HG02798 (cell line): ENCODE measurements around the gene ABCC4.
A peak's percentile ranks its signal among the peaks of the same experiment; 100 is the strongest.

Source experiments
- ATAC-seq: cut with Tn5 transposase; IDR thresholded peaks from one replicate; pipeline ENCODE4 v1.9.1; 2021; ENCODE audit warnings: mild to moderate bottlenecking; ENCODE audit not compliant: unreplicated experiment, poor library complexity

The ABCC4 gene

GRCh38 chr13:95262837-95263384 is 38.3 kb downstream of the ABCC4 start:
- ATAC-seq = no peak

DNA sequence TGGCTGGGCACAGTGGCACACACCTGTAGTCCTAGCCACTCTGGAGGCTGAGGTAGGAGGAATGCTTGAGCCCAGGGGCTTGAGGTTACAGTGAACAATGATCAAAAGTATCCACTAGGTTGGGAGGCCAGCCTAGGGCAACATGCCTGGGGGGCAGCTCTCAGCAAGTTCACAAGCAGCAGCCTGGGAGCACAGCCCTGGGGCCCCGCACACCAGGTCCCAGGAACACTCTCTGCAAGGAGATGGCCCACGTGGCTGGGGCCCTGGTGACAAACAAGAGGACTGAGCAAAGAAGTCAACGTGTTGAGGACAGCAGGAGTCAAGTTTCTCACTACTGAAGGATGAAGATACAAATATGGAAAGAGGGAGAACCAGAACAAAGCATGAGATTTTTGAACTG is 39.3 kb downstream of the ABCC4 start:
- ATAC-seq = no peak

- peak; percentile 71 for ATAC-seq
Observed at GRCh38 chr13:95260031-95260525, 41.2 kb downstream of the ABCC4 start.

DNA sequence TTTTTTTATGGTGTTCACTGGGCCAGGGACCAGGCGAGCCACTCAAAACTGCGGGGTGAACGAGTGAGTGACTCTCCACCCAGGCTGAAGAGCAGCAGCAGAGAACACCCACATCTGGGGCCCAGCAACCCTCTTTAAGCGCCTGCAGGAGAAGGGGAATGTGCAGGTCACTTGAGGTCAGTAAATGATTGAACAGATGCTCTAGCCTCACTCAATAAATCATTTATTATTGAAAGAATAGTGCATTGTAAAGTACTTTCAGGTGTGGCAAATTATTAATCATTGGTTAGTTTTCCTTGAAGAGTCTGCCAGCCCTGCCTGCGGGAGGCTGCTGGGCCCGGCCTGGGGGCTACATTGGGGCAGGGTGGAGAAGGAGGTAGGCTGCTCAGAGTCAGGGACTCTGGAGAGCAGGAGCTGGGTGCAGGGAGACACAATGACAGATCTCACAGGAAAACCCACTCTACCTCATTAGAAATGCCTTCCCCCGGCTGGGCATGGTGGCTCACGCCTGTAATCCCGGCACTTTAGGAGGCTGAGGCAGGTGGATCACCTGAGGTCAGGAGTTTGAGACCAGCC is 42.5 kb downstream of the ABCC4 start:
- peak; percentile 56 for ATAC-seq

DNA sequence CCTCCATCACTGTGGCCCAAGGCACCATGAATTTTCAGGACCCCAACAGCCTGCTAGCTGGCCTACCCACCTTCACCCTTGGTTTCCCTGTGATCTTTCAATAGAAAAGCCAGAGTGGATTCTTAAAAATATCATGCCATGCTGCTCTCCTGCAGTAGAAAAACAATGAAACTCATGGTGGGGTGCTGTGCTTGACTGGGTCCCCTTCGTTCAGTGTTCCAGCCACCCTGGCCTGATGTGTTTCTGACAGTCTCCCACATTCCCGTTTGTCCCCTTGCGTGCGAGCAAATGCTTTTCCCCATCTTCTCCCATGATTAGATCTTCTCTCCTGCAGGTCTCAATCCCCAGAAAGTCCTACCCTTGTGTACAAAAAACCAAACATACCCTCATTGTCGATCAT is 43.2 kb downstream of the ABCC4 start:
- ATAC-seq = no peak

DNA sequence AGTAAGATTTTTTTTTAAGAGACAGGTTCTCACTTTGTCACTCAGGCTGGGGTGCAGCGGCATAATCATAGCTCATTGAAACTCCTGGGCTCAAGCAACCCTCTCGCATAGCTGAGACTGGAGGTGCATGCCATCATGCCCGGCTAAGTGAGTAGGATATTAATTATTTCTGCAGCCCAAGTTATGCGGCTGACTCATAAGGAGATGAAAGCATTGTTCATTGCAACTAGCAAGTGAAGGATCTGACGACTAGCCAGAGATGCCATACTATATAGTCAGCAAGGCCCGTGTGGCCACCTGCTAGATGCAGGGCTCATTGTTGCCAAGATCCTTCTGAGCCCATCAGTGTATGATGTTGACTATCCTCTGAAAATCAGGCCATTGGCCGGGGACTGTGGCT is 45.2 kb downstream of the ABCC4 start:
- no peak for ATAC-seq

DNA sequence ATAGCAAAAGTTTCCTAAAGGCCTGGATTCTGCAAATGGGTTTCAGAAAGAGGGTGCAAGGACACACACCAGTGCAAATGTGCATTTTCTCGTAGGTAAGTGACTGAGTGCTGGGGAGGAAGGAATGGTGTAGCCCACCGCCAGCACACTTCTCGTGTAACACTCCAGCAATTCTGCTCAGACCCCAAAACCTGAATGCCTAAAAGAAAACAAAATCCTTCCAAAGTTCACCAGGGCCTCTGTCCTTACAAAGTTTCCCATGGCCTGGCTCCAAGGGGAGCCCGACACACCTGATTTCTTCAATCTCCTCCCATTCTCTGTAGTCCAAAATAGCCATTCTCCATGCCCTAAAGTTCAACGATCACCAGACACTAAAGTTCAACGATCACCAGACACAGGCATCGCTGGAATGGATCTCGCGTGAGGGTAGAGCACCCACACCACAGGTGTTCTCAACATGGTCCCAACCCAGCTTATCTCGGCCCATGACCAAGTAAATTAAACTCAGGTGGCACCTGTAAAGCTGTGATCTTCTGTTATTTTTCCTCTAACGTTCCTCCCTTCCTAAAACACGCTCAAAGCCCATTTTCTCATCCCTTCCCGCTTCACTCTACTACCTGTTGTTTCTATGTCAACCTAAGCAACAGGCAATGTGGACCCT is 46.0 kb downstream of the ABCC4 start:
- no peak for ATAC-seq

DNA sequence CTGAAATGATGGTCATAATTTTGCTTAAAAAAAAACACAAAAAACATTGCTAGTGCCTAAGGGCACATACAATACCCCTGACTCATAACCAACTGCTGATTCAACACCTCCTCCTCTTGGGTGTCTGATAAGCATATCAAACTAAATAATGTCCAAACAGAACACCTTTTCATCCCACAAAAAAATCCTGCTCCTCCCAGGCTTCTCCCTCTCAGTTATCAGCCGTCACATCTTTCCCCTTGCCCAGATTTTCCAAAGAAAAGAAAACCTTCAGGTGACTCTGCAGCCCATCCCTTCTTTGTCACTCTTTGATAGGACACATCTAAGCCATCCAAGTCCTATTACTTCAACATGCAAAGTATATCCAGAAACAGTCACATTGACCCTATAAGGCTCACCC is 46.9 kb downstream of the ABCC4 start:
- no peak for ATAC-seq

GRCh38 chr13:95253033-95253432 is 48.2 kb downstream of the ABCC4 start:
- peak; percentile 32 for ATAC-seq

GRCh38 chr13:95251641-95252040 is 49.6 kb downstream of the ABCC4 start:
- ATAC-seq = peak; percentile 49

GRCh38 chr13:95250961-95251360 is 50.3 kb downstream of the ABCC4 start:
- no peak for ATAC-seq

DNA sequence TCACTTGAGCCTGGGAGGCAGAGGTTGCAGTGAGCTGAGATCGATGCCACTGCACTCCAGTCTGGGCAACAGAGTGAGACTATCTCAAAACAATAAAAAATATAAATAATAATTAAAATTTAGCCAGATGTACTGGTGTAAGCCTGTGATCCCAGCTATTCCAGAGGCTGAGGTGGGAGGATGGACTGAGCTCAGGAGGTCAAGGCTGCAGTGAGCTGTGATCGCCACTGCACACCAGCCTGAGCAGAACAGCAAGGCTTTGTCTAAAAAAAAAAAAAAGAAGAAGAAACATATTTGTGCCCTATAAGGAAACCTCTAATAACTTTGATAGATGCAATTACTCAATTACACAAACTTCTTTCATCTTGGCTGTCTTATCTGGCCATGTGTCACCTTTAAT is 52.3 kb downstream of the ABCC4 start:
- no peak for ATAC-seq

DNA sequence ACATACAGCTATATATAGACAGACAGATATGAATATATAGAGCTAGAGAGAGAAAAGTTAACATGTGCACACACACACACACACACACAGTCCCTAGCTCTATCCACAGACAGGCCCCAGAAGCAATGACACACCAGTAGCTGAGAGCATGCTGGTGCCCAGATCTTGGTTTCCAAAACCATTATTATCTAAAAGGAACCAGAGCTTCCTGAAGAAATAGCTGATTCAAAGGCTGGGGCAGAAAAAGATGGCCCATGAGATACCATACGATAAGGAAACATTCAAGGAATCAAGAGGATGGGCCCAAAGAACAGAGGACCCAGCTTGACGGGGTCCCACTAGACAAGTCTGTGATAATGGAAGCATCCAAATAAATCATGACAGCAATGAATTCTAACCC is 53.4 kb downstream of the ABCC4 start:
- no peak for ATAC-seq

DNA sequence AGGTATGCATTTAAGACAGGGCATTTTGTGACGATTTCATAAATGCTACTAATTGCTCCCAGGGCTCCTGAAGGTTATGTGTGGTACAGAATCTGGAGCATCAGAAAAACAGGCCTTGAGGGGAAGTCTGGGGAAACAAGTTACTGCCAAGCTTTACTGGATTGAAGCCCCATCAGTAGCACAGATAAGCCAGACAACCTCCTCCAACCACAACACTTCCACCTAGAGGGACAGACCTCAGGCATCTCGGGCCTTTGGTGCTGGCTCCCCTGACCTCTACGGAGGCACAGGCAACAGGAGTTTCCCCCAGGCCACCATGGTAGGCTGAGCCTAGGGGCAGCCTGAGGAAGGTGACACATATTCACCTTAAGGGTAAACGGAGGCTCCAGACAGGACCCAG is 54.1 kb downstream of the ABCC4 start:
- no peak for ATAC-seq

DNA sequence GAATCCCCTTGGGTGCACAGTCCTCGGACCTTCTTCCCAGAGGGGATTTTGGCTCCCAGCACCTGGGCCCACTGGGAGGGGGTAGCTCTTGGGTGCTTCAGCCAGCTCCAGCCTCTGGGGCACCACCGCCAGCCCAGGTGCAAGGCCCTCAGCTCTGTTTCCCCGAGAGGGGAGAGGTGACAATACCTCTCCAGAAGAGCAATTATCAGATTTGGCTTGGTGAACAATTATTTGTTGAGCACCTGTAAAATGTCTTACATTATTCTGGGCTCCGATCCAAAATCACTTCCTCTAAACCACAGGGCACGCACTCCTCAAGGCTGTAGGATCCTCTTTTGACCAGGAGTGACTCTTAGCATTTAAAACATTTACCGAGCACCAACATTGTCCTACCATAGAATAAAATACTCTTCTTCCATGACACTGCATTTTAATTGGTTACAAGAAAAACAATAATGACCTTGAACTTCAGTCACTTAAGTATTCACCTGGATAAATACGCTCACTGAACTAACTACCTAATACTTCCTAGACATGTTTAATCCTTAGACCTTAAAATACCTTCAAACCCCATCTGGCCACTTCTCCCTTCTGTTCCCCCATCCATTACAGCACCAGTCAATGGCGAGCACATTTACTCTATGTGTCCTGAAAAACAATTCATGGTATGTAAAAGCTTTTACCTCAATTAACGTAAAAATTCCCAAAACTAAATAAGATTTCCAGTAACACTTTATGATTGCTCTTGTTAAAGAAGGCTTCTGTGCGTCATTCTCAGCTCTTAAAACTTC is 54.8 kb downstream of the ABCC4 start:
- no peak for ATAC-seq

GRCh38 chr13:95245071-95245470 is 56.2 kb downstream of the ABCC4 start:
- peak; percentile 63 for ATAC-seq

- ATAC-seq = no peak
Observed at GRCh38 chr13:95243207-95243606, 58.0 kb downstream of the ABCC4 start.

GRCh38 chr13:95241321-95241720 is 59.9 kb downstream of the ABCC4 start:
- no peak for ATAC-seq

- ATAC-seq = peak; percentile 57
Observed at GRCh38 chr13:95239283-95239682, 62.0 kb downstream of the ABCC4 start.

- ATAC-seq = no peak
Observed at GRCh38 chr13:95237310-95237870, 63.9 kb downstream of the ABCC4 start.

GRCh38 chr13:95236774-95237173 is 64.5 kb downstream of the ABCC4 start:
- ATAC-seq = no peak
